ENCODE measurements around the gene GTF3C5. TPM values are rescaled to one million over a fixed set of nuclear protein-coding genes. Genes with fewer than 3 reads are reported as not detected.

GTF3C5 gene
- total and polyA plus RNA-seq, 9 donors = 32.3 to 71.6 (median 52.2) TPM

GRCh38 chr9:133046196-133046899, 15.6 kb downstream of the GTF3C5 start:
- Histone ChIP-seq H3K9me3 (no peaks in the 10 kb centered on the region), H3K27ac (no peak overlapping the region), H3K4me1 (ENCODE audit: insufficient read depth) (no peaks in the 10 kb centered on the region), H3K36me3 (no peaks in the 10 kb centered on the region), H3K4me3 (no peak overlapping the region), H3K27me3 (no peaks in the 10 kb centered on the region)
- DNase-seq = no peak
- TF ChIP-seq POLR2A (IDR thresholded peaks at IDR 0.05) (no peak), EP300 (IDR thresholded peaks at IDR 0.05) (no peak)
- TF ChIP-seq, protein P1, sequence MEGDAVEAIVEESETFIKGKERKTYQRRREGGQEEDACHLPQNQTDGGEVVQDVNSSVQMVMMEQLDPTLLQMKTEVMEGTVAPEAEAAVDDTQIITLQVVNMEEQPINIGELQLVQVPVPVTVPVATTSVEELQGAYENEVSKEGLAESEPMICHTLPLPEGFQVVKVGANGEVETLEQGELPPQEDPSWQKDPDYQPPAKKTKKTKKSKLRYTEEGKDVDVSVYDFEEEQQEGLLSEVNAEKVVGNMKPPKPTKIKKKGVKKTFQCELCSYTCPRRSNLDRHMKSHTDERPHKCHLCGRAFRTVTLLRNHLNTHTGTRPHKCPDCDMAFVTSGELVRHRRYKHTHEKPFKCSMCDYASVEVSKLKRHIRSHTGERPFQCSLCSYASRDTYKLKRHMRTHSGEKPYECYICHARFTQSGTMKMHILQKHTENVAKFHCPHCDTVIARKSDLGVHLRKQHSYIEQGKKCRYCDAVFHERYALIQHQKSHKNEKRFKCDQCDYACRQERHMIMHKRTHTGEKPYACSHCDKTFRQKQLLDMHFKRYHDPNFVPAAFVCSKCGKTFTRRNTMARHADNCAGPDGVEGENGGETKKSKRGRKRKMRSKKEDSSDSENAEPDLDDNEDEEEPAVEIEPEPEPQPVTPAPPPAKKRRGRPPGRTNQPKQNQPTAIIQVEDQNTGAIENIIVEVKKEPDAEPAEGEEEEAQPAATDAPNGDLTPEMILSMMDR (IDR thresholded peaks at IDR 0.05) = no peak
- intact Hi-C loops (cut with DNase I) = loop anchor here in 1 of 4 donors (10.0 kb wide), 1 partner anchor 98 kb away; no protein-coding TSS in a partner anchor
- WGBS, 3 donors = 92 to 98% (median 93%) methylated on average over 9 of the region's 9 CpGs

- intact Hi-C loops (cut with DNase I) = loop anchor here in 1 of 4 donors (10.0 kb wide), 1 partner anchor 98 kb away; no protein-coding TSS in a partner anchor
- no peaks in the 10 kb centered on the region for H3K27me3 ChIP-seq
- WGBS, 3 donors = 85 to 88% (median 88%) methylated on average over 7 of the region's 7 CpGs
- H3K27ac ChIP-seq = no peak overlapping the region
- H3K4me1 ChIP-seq (ENCODE audit: insufficient read depth) = peaks cover 1% of the 10 kb centered on the region
- H3K9me3 ChIP-seq = no peaks in the 10 kb centered on the region
- DNase-seq = no peak
- no peak overlapping the region for H3K4me3 ChIP-seq
- TF ChIP-seq POLR2A (IDR thresholded peaks at IDR 0.05) (no peak), EP300 (IDR thresholded peaks at IDR 0.05) (no peak)
- TF ChIP-seq, protein P1 (IDR thresholded peaks at IDR 0.05) = no peak
- H3K36me3 ChIP-seq = no peaks in the 10 kb centered on the region
These were observed 16.1 kb downstream of the GTF3C5 start for GRCh38 chr9:133046900-133047295.

DNA sequence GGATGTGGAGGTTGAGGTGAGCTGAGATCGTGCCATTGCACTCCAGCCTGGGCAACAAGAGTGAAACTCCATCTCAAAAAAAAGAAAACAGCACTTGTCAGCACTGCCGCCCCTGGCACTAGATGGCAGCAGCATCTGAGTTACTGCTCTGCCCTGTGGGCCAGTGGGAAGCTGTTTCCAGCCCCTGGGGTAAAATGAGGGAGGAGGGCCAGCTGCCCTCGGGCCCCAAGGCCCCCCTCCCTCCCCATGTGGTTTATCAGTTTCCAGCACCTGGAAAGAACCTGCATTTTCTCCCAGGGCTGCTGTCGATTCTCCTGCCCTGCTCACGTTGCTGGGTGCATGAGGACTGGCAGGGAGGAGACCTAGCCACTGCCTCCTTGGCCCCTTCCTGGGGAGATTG, 17.8 kb downstream of the GTF3C5 start:
- no peak for DNase-seq
- intact Hi-C loops (cut with DNase I) = loop anchor here in 1 of 4 donors (10.0 kb wide), 1 partner anchor 96 kb away; no protein-coding TSS in a partner anchor
- Histone ChIP-seq H3K36me3 (no peaks in the 10 kb centered on the region), H3K4me1 (ENCODE audit: insufficient read depth) (peaks cover 2% of the 10 kb centered on the region), H3K27me3 (no peaks in the 10 kb centered on the region), H3K4me3 (no peak overlapping the region), H3K27ac (no peak overlapping the region), H3K9me3 (no peaks in the 10 kb centered on the region)
- 61 to 74% (median 62%) methylated on average over 5 of the region's 5 CpGs for WGBS, 3 donors
- TF ChIP-seq, protein P1 (IDR thresholded peaks at IDR 0.05) = no peak
- TF ChIP-seq EP300 (IDR thresholded peaks at IDR 0.05) (no peak), POLR2A (IDR thresholded peaks at IDR 0.05) (no peak)

- intact Hi-C loops (cut with DNase I) = loop anchor here in 1 of 4 donors (10.0 kb wide), 1 partner anchor 96 kb away; no protein-coding TSS in a partner anchor
- 86 to 95% (median 87%) methylated on average over 13 of the region's 13 CpGs for WGBS, 3 donors
- Histone ChIP-seq H3K27ac (no peak overlapping the region), H3K36me3 (no peaks in the 10 kb centered on the region), H3K27me3 (no peaks in the 10 kb centered on the region), H3K4me3 (no peak overlapping the region), H3K9me3 (no peaks in the 10 kb centered on the region), H3K4me1 (ENCODE audit: insufficient read depth) (peaks cover 2% of the 10 kb centered on the region)
- TF ChIP-seq, protein P1 (IDR thresholded peaks at IDR 0.05) = no peak
- TF ChIP-seq EP300 (IDR thresholded peaks at IDR 0.05) (no peak), POLR2A (IDR thresholded peaks at IDR 0.05) (no peak)
- no peak for DNase-seq
These were observed 18.2 kb downstream of the GTF3C5 start for GRCh38 chr9:133049043-133049442.

Data from ovary (tissue), 9 donors.